GM21576 (cell line): Measurements from ENCODE around the gene LCN10.
A peak's percentile ranks its signal among the peaks of the same experiment; 100 is the strongest.
"Not testable (repeated sequence)": the region's sequence is repeated elsewhere in the genome, so short reads cannot be mapped to it uniquely, and the experiment has no call there.

Experiments used
- ATAC-seq: cut with Tn5 transposase; IDR thresholded peaks from one replicate; pipeline ENCODE4 v1.9.1; 2021; ENCODE audit warnings: mild to moderate bottlenecking, moderate library complexity; ENCODE audit not compliant: unreplicated experiment

LCN10 gene

GRCh38 chr9:136704741-136705140 lies 38.0 kb downstream of the LCN10 start:
- ATAC-seq: not testable (repeated sequence)

DNA sequence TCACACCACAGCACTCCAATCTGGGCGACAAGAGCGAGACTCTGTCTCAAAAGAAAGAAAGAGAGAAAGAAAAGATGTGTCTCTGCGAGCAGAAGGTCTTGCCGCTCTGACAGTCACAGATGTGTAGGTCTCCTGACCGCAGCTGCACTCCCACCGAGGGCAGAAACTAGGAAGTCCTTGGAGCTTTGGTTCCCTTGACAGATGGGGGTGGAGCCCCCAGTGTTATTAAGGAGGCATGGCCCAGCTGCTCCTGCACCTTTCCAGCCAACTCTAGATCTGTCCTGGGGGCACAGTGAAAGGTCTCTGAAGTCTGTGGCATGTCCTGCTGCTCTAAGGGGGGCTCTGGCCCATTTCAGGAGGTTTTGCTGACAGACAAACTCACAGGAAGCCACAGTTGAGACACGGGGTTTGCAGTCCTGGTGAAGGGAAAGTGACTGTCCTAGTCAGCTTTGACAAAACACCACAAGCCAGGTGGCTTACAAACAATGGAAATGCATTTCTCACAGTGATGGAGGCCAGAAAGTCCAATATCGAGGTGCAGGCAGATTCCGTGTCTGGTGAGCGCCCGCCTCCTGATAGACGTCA lies 39.4 kb downstream of the LCN10 start:
- ATAC-seq: no peak

- ATAC-seq: no peak
Measured at GRCh38 chr9:136701668-136702053, 41.1 kb downstream of the LCN10 start.

DNA sequence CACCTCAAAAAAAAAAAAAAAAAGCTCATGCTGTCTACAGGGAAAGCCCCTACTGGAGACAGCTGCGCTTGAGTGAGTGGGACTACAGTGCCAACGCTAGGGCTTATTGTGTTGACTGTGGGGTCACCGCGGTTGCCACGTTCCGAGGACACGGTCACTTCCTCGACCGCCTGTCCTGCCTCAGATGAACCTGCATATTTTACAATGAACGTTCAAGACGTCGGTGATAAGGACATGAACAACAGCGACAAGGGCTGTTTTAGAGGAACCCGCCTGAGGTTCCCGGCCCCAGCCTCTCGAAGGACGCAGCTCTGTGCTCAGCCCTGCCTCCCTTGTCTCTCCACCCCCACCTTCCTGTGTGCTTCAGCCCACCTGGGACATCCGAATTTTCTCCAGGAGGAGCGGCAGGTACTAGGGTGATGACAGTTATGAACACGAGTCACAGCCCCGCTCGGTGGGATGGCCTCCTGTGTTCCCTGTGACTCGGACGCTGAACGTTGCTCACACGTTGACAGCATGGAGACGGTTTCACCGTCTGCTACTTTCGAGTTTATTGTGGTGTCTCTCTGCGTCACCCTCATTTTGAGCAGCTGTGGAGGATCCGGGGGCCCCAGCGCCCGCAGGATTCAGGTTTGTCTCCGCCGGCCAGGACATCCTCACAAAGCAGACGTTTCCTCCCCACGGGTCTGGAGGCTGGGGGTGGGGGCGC lies 41.6 kb downstream of the LCN10 start:
- ATAC-seq: peak; percentile 40

DNA sequence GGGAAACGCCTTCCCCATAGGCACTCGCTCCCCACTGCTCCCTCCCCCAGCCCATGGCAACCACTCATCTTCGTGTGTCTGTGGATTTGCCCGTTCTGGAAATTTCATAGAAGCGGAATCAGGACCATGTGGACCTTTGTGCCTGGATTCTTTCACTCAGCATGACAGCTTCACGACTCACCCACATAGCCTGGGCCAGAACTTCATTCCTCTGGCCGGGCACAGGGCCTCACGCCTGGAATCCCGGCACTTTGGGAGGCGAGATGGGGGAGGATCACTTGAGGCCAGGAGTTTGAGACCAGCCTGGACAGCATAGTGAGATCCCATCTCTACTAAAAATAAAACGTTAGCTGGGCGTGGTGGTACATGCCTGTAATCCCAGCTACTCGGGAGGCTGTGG lies 42.4 kb downstream of the LCN10 start:
- no peak for ATAC-seq

- no peak for ATAC-seq
Measured at GRCh38 chr9:136698635-136699246, 44.0 kb downstream of the LCN10 start.

DNA sequence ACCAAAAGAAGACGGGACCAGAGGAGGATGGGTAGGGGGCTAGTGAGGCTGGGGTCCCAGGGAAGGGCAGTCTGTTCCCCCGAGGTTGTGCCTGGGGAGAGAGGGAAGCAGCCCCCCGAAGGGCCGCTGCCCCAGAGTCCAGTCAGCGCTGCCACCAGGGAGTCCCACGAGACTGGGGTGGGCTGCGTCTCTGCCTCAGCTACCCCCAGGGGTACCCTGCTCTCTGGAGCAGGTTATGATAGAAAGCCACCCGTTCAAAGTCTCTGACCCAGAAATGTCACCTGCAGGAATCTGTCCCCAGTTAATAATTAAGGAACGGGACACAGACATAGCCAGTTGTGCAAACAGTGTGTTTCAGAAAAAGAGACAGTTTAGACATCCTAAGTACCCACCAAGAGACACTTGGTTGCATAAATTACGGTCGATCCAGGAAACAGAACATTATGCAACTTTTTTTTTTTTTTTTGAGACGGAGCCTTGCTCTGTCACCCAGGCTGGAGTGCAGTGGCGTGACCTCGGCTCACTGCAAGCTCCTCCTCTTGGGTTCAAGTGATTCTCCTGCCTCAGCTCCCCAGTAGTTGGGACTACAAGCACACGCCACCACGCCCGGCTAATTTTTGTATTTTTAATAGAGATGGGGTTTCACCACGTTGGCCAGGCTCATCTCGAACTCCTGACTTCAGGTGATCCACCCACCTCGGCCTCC lies 44.8 kb downstream of the LCN10 start:
- ATAC-seq: no peak

- no peak for ATAC-seq
Measured at GRCh38 chr9:136697146-136697820, 45.5 kb downstream of the LCN10 start.

DNA sequence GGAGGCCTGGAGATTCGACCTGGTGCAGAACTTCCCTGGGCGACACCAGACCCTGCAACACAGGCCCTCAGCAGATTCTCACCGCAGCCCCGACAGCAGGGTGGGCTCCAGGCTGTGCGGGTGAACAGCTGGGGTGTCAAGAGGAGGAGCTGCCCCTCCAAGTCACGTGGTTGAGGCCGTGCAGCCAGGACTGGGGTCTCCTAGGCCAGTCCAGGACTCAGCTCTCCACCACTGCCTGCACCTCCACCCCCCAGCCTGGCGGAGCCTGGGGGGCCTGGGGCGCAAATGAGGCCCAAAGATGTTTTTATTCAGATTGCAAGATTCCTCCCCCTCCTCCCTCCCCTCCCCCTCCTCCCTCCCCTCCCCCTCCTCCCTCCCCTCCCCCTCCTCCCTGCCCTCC lies 46.2 kb downstream of the LCN10 start:
- ATAC-seq: no peak

- ATAC-seq: no peak
Measured at GRCh38 chr9:136695955-136696354, 46.8 kb downstream of the LCN10 start.

DNA sequence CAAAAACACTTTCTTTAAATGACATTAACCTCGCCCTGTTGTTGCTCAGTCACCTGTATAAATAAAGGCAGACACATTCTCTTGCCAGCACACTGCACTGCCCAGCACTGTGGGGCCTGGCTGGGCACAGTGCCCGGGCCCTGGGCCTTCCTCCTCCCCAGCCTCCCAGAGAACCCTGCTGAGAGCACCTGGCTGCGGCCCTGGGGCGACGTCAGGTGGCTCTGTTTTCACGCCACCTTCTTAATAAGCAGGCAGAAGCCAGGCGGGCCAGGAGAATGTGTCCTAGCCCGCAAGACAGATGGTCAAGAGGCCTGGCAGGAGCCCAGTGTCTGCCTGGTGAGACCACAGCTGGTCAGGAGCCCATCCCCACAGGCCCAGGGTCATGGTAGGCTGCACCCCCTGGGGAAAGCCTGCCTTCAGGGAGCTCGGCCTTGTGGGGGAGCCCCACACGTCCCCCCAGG lies 47.3 kb downstream of the LCN10 start:
- ATAC-seq: no peak

GRCh38 chr9:136694872-136695247 lies 47.9 kb downstream of the LCN10 start:
- no peak for ATAC-seq

GRCh38 chr9:136694163-136694871 lies 48.4 kb downstream of the LCN10 start:
- no peak for ATAC-seq

- ATAC-seq: no peak
Measured at GRCh38 chr9:136693490-136694162, 49.1 kb downstream of the LCN10 start.

DNA sequence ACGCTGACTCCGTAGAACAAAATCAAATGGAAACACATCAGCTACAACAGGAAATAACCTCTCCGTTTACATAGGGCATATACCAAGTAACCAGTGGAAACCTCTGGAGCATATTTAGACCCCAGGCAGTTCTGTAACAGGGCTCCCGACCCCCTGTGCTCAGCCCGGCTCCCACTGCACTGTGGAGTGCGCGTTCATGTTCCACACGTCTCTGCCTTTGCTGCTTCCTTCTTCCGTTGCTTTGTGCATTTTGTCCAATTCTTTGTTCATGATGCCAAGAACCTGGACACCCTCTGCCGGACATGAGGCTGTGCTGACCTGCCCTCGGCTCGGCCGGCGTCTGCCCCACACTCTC lies 49.6 kb downstream of the LCN10 start:
- ATAC-seq: no peak

DNA sequence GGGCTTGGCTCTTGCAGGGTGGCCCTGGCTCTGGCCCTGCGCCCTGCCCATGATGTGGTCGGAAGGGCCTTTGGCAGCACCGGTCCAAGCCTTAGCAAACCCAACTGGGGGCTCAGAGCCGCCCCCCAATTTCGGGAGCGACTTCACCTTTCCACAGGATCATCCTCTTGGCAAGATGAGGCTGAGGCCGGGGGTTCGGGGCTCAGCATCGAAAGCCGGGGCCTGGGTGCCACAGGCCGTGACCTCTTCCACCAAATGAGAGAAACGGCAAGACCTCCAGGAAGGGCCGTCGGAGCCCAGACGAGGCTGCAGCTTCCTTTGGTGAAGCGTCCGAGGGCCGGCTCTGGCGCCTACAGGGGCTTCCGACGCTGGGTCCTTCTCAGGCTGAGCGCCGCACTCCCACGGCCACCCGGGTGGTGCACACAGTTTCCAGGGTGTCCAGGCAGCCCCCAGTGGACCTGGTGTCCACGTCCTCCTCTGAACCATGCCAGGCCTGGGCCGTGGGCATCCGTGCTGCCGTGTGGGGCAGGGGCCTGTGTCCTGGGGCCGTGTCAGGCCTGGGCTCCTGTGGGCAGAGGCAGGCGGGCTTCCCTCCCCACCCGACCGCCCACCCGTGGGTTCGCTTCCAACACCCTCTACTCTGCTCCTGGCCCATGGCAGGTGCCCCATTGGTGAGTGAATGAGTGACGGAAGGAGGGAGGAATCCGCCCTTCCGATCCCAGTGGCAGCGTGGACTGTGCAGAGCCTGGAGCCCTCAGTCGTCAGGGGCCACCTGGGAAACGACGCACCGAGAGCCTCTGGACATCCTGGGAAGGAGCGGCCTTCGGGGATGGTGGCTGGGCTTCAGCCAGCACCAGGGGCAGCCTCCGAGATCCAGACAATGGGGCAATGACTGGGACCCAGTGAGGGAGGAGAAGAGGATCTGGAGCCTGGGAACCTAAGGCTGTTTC lies 50.3 kb downstream of the LCN10 start:
- ATAC-seq: no peak

- ATAC-seq: no peak
Measured at GRCh38 chr9:136691316-136692184, 51.2 kb downstream of the LCN10 start.

GRCh38 chr9:136690806-136691261 lies 51.9 kb downstream of the LCN10 start:
- no peak for ATAC-seq
